IPS-15b (cell line): Measurements from ENCODE around the gene PLA2G4E.

Experiments used
- H3K27me3 ChIP-seq: one replicate; pipeline ENCODE4 v1.6.1; 2013; ENCODE audit warnings: low read length; ENCODE audit not compliant: control insufficient read depth, insufficient read depth
- H3K36me3 ChIP-seq: one replicate; pipeline ENCODE4 v1.6.1; 2013; ENCODE audit warnings: low read length; ENCODE audit not compliant: control insufficient read depth, insufficient read depth
- H3K4me1 ChIP-seq: one replicate; pipeline ENCODE4 v1.6.1; 2013; ENCODE audit warnings: mild to moderate bottlenecking, low read length; ENCODE audit not compliant: control insufficient read depth, insufficient read depth
- H3K4me3 ChIP-seq: one replicate; pipeline ENCODE4 v1.5.1; 2013; ENCODE audit warnings: low read depth, low read length
- H3K9ac ChIP-seq: one replicate; pipeline ENCODE4 v1.6.1; 2013; ENCODE audit warnings: low read depth, mild to moderate bottlenecking, low read length
- H3K9me3 ChIP-seq: one replicate; pipeline ENCODE4 v1.6.1; 2013; ENCODE audit warnings: mild to moderate bottlenecking, low read length; ENCODE audit not compliant: control insufficient read depth, insufficient read depth

Gene PLA2G4E

GRCh38 chr15:41932511-41933289 is 88.1 kb downstream of the PLA2G4E start:
- no peaks in the 10 kb centered on the region for H3K27me3 ChIP-seq
- H3K9me3 ChIP-seq, result no peaks in the 10 kb centered on the region
- H3K4me1 ChIP-seq, result peaks cover 20% of the 10 kb centered on the region
- no peak overlapping the region for H3K4me3 ChIP-seq
- H3K9ac ChIP-seq, result no peak overlapping the region
- H3K36me3 ChIP-seq, result peaks cover 6% of the 10 kb centered on the region

GRCh38 chr15:41932101-41932500 is 88.7 kb downstream of the PLA2G4E start:
- Histone ChIP-seq H3K4me1 (peaks cover 20% of the 10 kb centered on the region), H3K27me3 (no peaks in the 10 kb centered on the region), H3K9ac (no peak overlapping the region), H3K9me3 (no peaks in the 10 kb centered on the region), H3K36me3 (peaks cover 6% of the 10 kb centered on the region), H3K4me3 (no peak overlapping the region)
